Transverse colon (tissue), 4 donors: Measurements from ENCODE around the gene VMAC. TPM values are rescaled to one million over a fixed set of nuclear protein-coding genes. Genes with fewer than 3 reads are reported as not detected.

Experiments used
- DNase-seq: peaks from one replicate; pipeline ENCODE4 v3.0.0-alpha.2; 2019
- H3K27ac ChIP-seq, 4 donors: fragments of 200-600 bp; sonication (generic); 2 replicates each; pipeline ENCODE4 v1.5.1; 2016 to 2018; ENCODE audit warnings: inconsistent platforms in 4 of 4
- H3K27me3 ChIP-seq: fragments of 200-600 bp; sonication (generic); 2 replicates; pipeline ENCODE4 v1.5.1; 2017; ENCODE audit warnings: inconsistent platforms
- H3K36me3 ChIP-seq, 4 donors: fragments of 200-600 bp; sonication (generic); 2 replicates each; pipeline ENCODE4 v1.5.1; 2017 to 2019; ENCODE audit warnings: inconsistent platforms in 4 of 4
- H3K4me1 ChIP-seq, 4 donors: fragments of 200-600 bp; sonication (generic); 2 replicates each; pipeline ENCODE4 v1.5.1; 2017 to 2020; ENCODE audit warnings: inconsistent platforms in 4 of 4
- H3K4me3 ChIP-seq, 4 donors: fragments of 200-600 bp; sonication (generic); 1 replicate in 1 of 4; 2 replicates in 3 of 4; pipeline versions ENCODE4 v1.5.1 to v1.6.1; 2017 to 2019; ENCODE audit warnings: inconsistent platforms in 4 of 4
- H3K9me3 ChIP-seq, 2 donors: fragments of 200-600 bp; sonication (generic); 2 replicates each; pipeline ENCODE4 v1.5.1; 2017 to 2019; ENCODE audit warnings: inconsistent platforms in 2 of 2
- EP300 ChIP-seq: sonication (generic); formaldehyde crosslinking; IDR thresholded peaks from one replicate; pipeline ENCODE4 v1.6.1; 2017; ENCODE audit warnings: antibody characterized with exemption, low read depth
- POLR2A ChIP-seq: fragments of 450-650 bp; IDR thresholded peaks from one replicate; pipeline ENCODE4 v1.6.1; 2016; ENCODE audit warnings: antibody characterized with exemption, mild to moderate bottlenecking, moderate library complexity
- POLR2AphosphoS5 ChIP-seq, 3 donors: sonication (generic); formaldehyde crosslinking; IDR thresholded peaks; one replicate each; pipeline ENCODE4 v1.6.1; 2016; ENCODE audit warnings: antibody characterized with exemption in 3 of 3
- WGBS, 2 donors: methylation state at CpG; one replicate each; pipeline ENCODE4 v1.1.5; 2018; ENCODE audit warnings: low coverage in 1 of 2; 5-methylcytosine and 5-hydroxymethylcytosine counted together
- in situ Hi-C, 4 donors: fragments of 200-750 bp; cut with MboI; loops; one replicate each; pipeline versions ENCODE4 v1.15.0 to v1.15.1; 2017; ENCODE audit warnings: low sequenced_read_pairs in 3 of 4, low pct_ligation_motif_present in 1 of 4, low pct_unique_long_range_greater_than_20kb in 1 of 4
- intact Hi-C: fragments of 100-400 bp; cut with DNase I; formaldehyde crosslinking; loops from one replicate; pipeline ENCODE4 v1.15.1; 2023; ENCODE audit warnings: low total_unique reads
- total RNA-seq, 4 donors: library from RNA; depleted of rRNA; stranded (reverse); fragments of >200 nt; gene quantifications; one replicate each; pipeline ENCODE4 v1.1.0, GENCODE V29; 2016
- TF ChIP-seq, protein P1 (sequence below), 5 experiments: fragments of 200-600 bp in 3 of 5; fragments of 450-650 bp in 2 of 5; sonication (generic) in 3 of 5; IDR thresholded peaks; 1 replicate in 2 of 5; 2 replicates in 3 of 5; pipeline ENCODE4 v1.5.1; 2016 to 2017; ENCODE audit warnings: antibody characterized with exemption in 5 of 5, inconsistent platforms in 3 of 5, mild to moderate bottlenecking in 2 of 5, moderate library complexity in 1 of 5

Gene VMAC
- total RNA-seq, 4 donors from 2014 or later: 8.9 to 59.5 (median 18.4) TPM

GRCh38 chr19:5914946-5915781 lies 10.5 kb downstream of the VMAC start:
- Histone ChIP-seq H3K36me3 (peaks cover 0 to 34% (median 15%) of the 10 kb centered on the region in 4 donors), H3K9me3 (no peaks in the 10 kb centered on the region), H3K27ac (peak overlapping the region in 2 of 4 donors; percentile 65 to 73), H3K4me1 (peaks cover 5 to 28% (median 27%) of the 10 kb centered on the region in 4 donors), H3K27me3 (no peaks in the 10 kb centered on the region), H3K4me3 (no peak overlapping the region)
- intact Hi-C loops: no loop called here
- peak; percentile 62 for DNase-seq
- in situ Hi-C loops: no loop called here
- WGBS, 2 donors: 60 to 61% methylated on average over 3 to 36 of the region's 42 CpGs
- TF ChIP-seq POLR2AphosphoS5 (IDR thresholded peaks at IDR 0.05): no peak
- TF ChIP-seq, protein P1, sequence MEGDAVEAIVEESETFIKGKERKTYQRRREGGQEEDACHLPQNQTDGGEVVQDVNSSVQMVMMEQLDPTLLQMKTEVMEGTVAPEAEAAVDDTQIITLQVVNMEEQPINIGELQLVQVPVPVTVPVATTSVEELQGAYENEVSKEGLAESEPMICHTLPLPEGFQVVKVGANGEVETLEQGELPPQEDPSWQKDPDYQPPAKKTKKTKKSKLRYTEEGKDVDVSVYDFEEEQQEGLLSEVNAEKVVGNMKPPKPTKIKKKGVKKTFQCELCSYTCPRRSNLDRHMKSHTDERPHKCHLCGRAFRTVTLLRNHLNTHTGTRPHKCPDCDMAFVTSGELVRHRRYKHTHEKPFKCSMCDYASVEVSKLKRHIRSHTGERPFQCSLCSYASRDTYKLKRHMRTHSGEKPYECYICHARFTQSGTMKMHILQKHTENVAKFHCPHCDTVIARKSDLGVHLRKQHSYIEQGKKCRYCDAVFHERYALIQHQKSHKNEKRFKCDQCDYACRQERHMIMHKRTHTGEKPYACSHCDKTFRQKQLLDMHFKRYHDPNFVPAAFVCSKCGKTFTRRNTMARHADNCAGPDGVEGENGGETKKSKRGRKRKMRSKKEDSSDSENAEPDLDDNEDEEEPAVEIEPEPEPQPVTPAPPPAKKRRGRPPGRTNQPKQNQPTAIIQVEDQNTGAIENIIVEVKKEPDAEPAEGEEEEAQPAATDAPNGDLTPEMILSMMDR (IDR thresholded peaks at IDR 0.05): no peak
- TF ChIP-seq POLR2A: no peak
- no peak for TF ChIP-seq EP300

DNA sequence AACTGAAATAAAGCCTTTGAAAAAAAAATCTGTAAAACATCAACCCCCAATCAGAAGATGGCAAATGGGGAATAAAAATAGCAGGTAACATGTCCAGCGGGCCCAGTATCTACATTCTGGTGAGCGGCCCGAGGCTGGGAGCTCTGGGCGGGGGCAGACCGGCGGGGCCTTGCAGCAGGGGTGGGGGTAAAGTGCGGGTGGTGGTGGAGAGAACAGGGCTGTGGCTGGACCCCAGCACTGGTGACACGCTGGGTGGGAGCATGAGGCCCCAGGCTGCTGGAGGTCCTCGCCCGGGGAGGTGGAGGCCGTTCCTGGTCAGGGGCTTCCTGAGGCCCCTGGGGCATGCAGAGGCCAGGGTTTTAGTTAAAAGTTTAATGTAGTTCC lies 11.1 kb downstream of the VMAC start:
- intact Hi-C loops (no loop called here), in situ Hi-C loops (no loop called here)
- Histone ChIP-seq H3K36me3 (peaks cover 0 to 36% (median 15%) of the 10 kb centered on the region in 4 donors), H3K27ac (peak overlapping the region in 1 of 4 donors; percentile 12), H3K27me3 (no peaks in the 10 kb centered on the region), H3K4me3 (no peak overlapping the region), H3K9me3 (no peaks in the 10 kb centered on the region), H3K4me1 (peaks cover 5 to 28% (median 27%) of the 10 kb centered on the region in 4 donors)
- no peak for DNase-seq
- 70% methylated on average over 11 of the region's 11 CpGs; no CpG with 5 or more reads in 1 of the 2 donors for WGBS, 2 donors
- TF ChIP-seq POLR2A (no peak), POLR2AphosphoS5 (IDR thresholded peaks at IDR 0.05) (no peak), EP300 (no peak)
- TF ChIP-seq, protein P1 (IDR thresholded peaks at IDR 0.05): no peak

DNA sequence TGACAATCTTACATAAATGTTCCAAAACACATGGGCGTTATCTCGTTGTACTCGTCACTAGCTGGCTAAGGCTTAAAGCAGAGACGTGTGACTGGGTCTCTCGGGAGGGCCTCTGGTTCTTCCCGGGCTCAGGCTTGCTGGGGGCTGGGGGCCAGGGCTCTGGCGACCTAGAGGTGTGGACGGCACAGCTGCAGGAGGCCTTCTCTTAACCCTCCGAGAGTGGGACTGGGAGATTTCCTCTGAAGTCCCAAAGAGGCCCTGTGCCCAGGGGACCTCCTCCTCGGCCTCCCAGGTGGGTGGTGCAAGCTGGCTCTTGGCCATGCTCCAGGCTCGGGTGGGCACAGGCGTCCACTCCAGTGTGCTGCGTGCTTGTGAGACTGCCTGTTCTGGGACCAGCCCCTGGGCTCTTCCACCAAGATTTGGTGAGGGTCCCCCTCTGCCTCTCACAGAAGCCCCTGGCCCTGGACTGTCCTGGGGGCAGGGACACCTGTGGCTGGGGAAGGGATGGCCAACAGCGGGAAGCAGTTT lies 11.6 kb downstream of the VMAC start:
- H3K4me3 ChIP-seq: no peak overlapping the region
- peaks cover 0 to 36% (median 17%) of the 10 kb centered on the region in 4 donors for H3K36me3 ChIP-seq
- no peaks in the 10 kb centered on the region for H3K27me3 ChIP-seq
- no peaks in the 10 kb centered on the region for H3K9me3 ChIP-seq
- in situ Hi-C loops: no loop called here
- DNase-seq: no peak
- intact Hi-C loops: no loop called here
- no peak overlapping the region for H3K27ac ChIP-seq
- peaks cover 5 to 28% (median 27%) of the 10 kb centered on the region in 4 donors for H3K4me1 ChIP-seq
- 72 to 100% methylated on average over 1 to 10 of the region's 14 CpGs for WGBS, 2 donors
- TF ChIP-seq POLR2AphosphoS5 (IDR thresholded peaks at IDR 0.05) (no peak), POLR2A (no peak)

- no peak overlapping the region for H3K4me3 ChIP-seq
- WGBS, 2 donors: 93% methylated on average over 16 to 32 of the region's 36 CpGs
- intact Hi-C loops: no loop called here
- no peak for DNase-seq
- H3K27ac ChIP-seq: no peak overlapping the region
- in situ Hi-C loops: no loop called here
- peaks cover 5 to 28% (median 27%) of the 10 kb centered on the region in 4 donors for H3K4me1 ChIP-seq
- peaks cover 0 to 40% (median 18%) of the 10 kb centered on the region in 4 donors for H3K36me3 ChIP-seq
- TF ChIP-seq, protein P1 (IDR thresholded peaks at IDR 0.05): no peak
- TF ChIP-seq POLR2AphosphoS5 (IDR thresholded peaks at IDR 0.05) (no peak), EP300 (no peak), POLR2A (no peak)
- no peaks in the 10 kb centered on the region for H3K9me3 ChIP-seq
- no peaks in the 10 kb centered on the region for H3K27me3 ChIP-seq
Observed at GRCh38 chr19:5917431-5918107, 12.9 kb downstream of the VMAC start.
